ENCODE measurements around the gene PCBD1. TPM values are rescaled to one million over a fixed set of nuclear protein-coding genes. Genes with fewer than 3 reads are reported as not detected.
"Not testable (repeated sequence)": the region's sequence is repeated elsewhere in the genome, so short reads cannot be mapped to it uniquely, and the experiment has no call there.

PCBD1 gene
- polyA plus RNA-seq, 6 donors from 2014 or later = 3.7 to 13.9 (median 7.2) TPM

DNA sequence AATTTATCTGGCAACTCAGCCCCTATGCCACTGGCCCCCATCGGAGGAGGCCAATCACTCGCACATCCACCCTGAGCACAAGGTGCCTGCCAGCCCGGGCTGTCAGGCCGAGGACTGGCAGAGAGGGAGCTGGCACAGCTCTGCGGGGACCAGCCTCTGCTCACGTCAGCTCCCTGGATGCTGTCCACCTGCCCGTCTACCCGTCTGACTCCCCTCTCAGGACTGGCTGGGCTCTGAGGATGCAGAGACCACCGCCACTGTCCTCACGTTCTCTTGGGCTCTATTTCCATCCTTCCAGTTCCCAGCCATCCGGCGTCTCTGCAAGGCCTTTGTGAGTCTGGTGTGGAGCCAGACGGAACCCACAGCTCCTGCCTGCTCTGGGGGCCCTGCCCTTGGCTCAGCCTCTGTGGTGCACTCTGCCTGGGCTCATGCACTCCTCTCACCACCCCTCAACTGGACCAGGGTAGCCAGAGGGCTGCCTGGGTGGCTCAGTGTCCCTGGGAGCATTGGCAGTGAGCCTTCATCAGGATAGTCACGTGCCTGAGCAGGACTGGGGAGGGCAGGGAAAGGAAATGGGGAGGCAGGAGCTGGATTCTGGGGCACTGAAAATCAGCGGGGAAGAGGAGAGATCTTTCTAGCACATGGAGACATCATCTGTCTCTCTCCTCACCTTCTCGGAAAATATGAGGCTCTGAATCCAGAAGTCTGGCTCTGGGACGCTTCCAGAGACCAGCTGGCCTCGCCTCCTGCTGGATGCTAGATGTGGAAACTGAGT is 38.0 kb upstream of the PCBD1 start:
- peak overlapping the region in 1 of 6 donors; percentile 39 for H3K27ac Mint-ChIP-seq
- peaks cover 5 to 8% (median 6%) of the 10 kb centered on the region in 3 donors for H3K4me1 Mint-ChIP-seq
- ATAC-seq (ENCODE audit: low read depth in 2 of 2) = no peak
- no peak overlapping the region for H3K4me3 Mint-ChIP-seq
- peaks cover 2 to 39% (median 26%) of the 10 kb centered on the region in 3 donors for H3K27me3 Mint-ChIP-seq
- no peaks in the 10 kb centered on the region for H3K9me3 Mint-ChIP-seq
- H3K36me3 Mint-ChIP-seq = no peaks in the 10 kb centered on the region
- no peak for DNase-seq

DNA sequence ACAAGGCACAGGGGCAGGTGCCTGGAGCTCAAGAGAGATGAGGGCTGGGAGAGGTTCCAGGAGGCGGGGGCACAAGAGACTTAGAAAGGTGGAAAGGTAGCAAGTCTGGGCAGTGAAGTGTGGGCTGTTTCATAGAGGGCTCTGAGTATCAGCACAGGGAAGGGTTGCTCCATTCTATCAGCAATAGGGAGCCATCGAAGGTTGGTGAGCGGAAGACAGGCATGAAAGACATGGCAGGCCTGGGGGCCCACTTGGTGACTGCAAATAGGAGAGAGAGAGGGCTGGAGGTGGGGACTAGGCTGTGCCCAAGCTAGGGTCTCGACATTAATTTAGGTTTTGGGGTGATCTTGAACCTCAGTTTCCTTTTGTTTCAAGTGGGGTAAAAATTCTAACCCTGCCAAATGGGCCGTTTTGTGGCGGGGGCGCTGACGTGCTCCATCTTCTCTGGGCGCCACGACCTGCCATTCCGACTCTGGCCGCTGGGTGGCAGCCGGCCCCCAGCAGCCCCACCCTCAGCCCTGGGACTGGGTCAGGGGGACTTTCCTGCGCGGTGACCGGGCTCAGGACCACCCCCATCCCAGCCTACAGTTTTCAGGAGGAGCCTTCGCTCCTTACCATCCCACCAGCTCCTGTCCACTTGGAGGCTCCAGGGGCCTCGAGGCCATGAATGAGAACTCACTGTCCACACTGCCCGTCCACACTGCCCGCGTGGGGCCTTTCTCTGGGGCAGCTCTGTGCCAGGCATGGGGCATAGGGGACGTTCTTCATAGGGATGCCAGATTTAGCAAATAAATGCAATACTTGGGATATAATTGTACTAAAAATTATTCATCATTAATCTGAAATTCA is 37.2 kb upstream of the PCBD1 start:
- no peaks in the 10 kb centered on the region for H3K9me3 Mint-ChIP-seq
- peaks cover 5 to 8% (median 6%) of the 10 kb centered on the region in 3 donors for H3K4me1 Mint-ChIP-seq
- peak; percentile 14 for DNase-seq
- no peaks in the 10 kb centered on the region for H3K36me3 Mint-ChIP-seq
- H3K4me3 Mint-ChIP-seq = peak overlapping the region in 1 of 8 donors; percentile 3
- H3K27ac Mint-ChIP-seq = peak overlapping the region in 1 of 6 donors; percentile 57
- H3K27me3 Mint-ChIP-seq = peaks cover 5 to 47% (median 26%) of the 10 kb centered on the region in 3 donors
- peak; percentile 27 to 41 for ATAC-seq (ENCODE audit: low read depth in 2 of 2)

DNA sequence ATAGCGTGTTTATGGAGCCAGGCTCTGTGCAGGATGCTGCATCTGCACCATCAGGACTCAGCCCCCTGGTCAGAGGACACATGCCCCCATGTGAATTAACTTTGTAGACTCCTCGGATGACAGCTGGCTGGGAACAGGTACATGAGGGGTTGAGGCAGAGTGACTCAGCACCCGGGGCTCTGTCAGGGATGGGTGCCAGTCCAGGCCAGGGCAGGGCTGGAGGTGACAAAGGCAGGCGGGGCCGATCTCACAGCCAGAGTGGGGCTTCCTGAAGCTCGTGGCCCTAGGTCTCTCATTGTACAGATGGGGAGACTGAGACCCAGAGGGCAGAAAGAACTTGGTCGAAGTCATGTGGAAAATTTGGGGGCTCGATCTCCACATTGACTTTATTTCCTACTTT is 35.3 kb upstream of the PCBD1 start:
- DNase-seq (no peak), ATAC-seq (ENCODE audit: low read depth in 2 of 2) (no peak)
- Mint-ChIP-seq H3K36me3 (no peaks in the 10 kb centered on the region), H3K27me3 (peaks cover 5 to 46% (median 26%) of the 10 kb centered on the region in 3 donors), H3K27ac (peak overlapping the region in 1 of 6 donors; percentile 20), H3K4me1 (peaks cover 5 to 8% (median 6%) of the 10 kb centered on the region in 3 donors), H3K4me3 (no peak overlapping the region), H3K9me3 (no peaks in the 10 kb centered on the region)

- Mint-ChIP-seq H3K36me3 (no peaks in the 10 kb centered on the region), H3K27me3 (peaks cover 5 to 46% (median 31%) of the 10 kb centered on the region in 3 donors), H3K9me3 (no peaks in the 10 kb centered on the region), H3K27ac (no peak overlapping the region), H3K4me1 (peaks cover 5 to 9% (median 8%) of the 10 kb centered on the region in 3 donors), H3K4me3 (no peak overlapping the region)
- ATAC-seq (ENCODE audit: low read depth in 2 of 2) (no peak), DNase-seq (no peak)
Measured at GRCh38 chr10:70921285-70921684, 32.9 kb upstream of the PCBD1 start.

- ATAC-seq (ENCODE audit: low read depth in 2 of 2) (no peak), DNase-seq (no peak)
- Mint-ChIP-seq H3K27me3 (peaks cover 10 to 50% (median 31%) of the 10 kb centered on the region in 3 donors), H3K4me3 (no peak overlapping the region), H3K36me3 (no peaks in the 10 kb centered on the region), H3K9me3 (no peaks in the 10 kb centered on the region), H3K27ac (no peak overlapping the region), H3K4me1 (peaks cover 4 to 9% (median 6%) of the 10 kb centered on the region in 3 donors)
Measured at GRCh38 chr10:70920519-70920918, 32.2 kb upstream of the PCBD1 start.

DNA sequence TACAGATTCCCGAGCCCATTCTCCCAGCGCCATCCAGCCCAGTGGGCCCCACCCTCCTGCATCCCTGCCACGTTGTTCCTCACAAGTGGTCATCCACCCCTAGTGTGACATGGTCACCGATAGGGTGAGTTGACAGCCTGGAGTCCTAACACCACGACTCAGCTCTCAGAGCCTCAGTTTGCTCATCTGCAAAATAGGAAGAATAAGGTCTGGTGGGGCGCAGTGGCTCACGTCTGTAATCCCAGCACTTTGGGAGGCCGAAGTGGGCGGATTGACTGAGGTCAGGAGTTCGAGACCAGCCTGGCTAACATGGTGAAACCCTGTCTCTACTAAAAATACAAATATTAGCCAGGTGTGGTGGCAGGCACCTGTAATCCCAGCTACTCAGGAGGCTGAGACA is 31.5 kb upstream of the PCBD1 start:
- not testable (repeated sequence) for H3K27ac Mint-ChIP-seq; ATAC-seq (ENCODE audit: low read depth in 2 of 2); H3K36me3 Mint-ChIP-seq; H3K9me3 Mint-ChIP-seq; DNase-seq; H3K4me1 Mint-ChIP-seq; H3K4me3 Mint-ChIP-seq
- peaks cover 11 to 47% (median 26%) of the 10 kb centered on the region in 3 donors for H3K27me3 Mint-ChIP-seq

DNA sequence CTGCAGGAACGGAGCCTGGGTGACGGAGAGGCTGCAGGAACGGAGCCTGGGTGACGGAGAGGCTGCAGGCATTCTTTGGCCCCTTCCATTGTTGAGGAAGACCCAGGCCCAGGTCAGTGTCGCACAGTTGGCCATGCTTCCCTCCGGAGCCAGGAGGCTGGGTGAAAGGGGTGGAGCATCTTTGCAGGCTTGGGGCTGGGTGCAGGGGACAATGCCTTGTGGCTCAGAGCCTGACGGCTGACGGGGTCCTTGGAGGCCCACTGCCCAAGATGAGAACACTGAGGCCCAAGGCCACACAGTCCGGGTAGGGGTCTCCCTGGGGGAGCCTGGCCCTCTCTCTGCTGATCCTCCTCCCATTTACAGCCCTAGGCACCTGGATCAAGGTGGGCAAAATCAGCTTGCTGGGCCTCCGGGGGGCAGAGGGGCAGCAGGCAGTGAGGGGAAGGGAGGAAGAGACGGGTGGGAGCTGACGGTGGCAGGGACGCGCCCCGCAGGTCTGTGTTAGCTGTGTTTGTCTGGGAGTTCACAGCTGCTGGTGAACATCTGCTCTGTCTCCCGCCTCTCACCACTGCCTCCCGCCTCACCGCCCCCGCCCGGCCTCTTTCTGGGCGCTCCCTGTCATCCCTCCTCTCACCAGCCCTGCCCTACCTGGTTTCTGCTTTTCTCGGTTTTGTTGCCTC is 30.6 kb upstream of the PCBD1 start:
- no peaks in the 10 kb centered on the region for H3K36me3 Mint-ChIP-seq
- peaks cover 11 to 48% (median 31%) of the 10 kb centered on the region in 3 donors for H3K27me3 Mint-ChIP-seq
- H3K27ac Mint-ChIP-seq = no peak overlapping the region
- DNase-seq (no peak), ATAC-seq (ENCODE audit: low read depth in 2 of 2) (no peak)
- H3K4me1 Mint-ChIP-seq = peaks cover 0 to 4% (median 0%) of the 10 kb centered on the region in 3 donors
- no peaks in the 10 kb centered on the region for H3K9me3 Mint-ChIP-seq
- no peak overlapping the region for H3K4me3 Mint-ChIP-seq

DNA sequence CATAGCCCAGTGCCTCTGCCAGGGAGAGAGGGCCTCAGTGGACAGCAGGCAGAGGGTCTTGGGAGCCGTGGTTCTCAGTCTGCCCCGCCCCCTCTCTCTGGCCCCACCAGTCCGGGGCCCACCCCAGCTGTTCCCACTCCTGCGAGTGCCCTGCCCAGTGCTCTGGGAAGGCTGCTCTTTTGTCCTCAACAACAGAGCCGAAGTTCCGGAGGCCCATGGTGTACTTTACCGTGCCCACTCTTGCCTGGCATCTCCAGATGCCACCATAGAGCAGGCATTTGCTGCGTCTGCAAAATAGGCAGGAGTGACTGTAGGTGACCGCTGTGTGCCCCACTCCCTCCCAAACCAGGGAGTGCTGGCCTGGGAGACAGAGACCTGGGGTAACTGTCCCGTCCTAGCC is 29.3 kb upstream of the PCBD1 start:
- no peak overlapping the region for H3K4me3 Mint-ChIP-seq
- no peaks in the 10 kb centered on the region for H3K9me3 Mint-ChIP-seq
- DNase-seq (no peak), ATAC-seq (ENCODE audit: low read depth in 2 of 2) (no peak)
- no peak overlapping the region for H3K27ac Mint-ChIP-seq
- peaks cover 0 to 4% (median 0%) of the 10 kb centered on the region in 3 donors for H3K4me1 Mint-ChIP-seq
- peaks cover 11 to 54% (median 28%) of the 10 kb centered on the region in 3 donors for H3K27me3 Mint-ChIP-seq
- no peaks in the 10 kb centered on the region for H3K36me3 Mint-ChIP-seq

- DNase-seq (no peak), ATAC-seq (ENCODE audit: low read depth in 2 of 2) (no peak)
- Mint-ChIP-seq H3K9me3 (no peaks in the 10 kb centered on the region), H3K27me3 (peaks cover 11 to 56% (median 29%) of the 10 kb centered on the region in 3 donors), H3K27ac (no peak overlapping the region), H3K4me3 (peak overlapping the region in 1 of 8 donors; percentile 1), H3K4me1 (peaks cover 0 to 4% (median 0%) of the 10 kb centered on the region in 3 donors), H3K36me3 (no peaks in the 10 kb centered on the region)
Measured at GRCh38 chr10:70917226-70917625, 28.9 kb upstream of the PCBD1 start.

DNA sequence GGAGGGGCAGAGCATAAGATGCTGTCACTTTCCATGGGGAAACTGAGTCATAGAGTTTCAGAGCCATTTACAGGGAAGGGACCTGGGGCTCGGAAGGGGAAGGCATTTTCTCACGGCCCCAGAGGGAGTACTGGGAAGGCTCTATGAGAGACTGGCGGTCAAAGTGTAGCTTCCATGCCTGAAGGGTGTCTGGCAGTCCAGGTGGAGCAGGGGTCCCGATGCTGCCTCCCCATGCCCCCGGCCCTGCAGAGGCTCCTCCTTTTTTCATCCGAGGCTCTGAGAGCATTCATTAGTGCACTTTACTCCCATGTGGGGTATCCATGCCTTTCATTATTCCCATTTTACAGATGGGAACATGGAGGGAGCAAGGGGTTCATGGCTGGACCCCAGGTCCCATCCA is 27.9 kb upstream of the PCBD1 start:
- Mint-ChIP-seq H3K9me3 (peaks cover 0 to 2% (median 0%) of the 10 kb centered on the region in 7 donors), H3K36me3 (no peaks in the 10 kb centered on the region), H3K4me3 (no peak overlapping the region), H3K27ac (no peak overlapping the region), H3K27me3 (peaks cover 11 to 50% (median 27%) of the 10 kb centered on the region in 3 donors), H3K4me1 (peaks cover 0 to 4% (median 0%) of the 10 kb centered on the region in 3 donors)
- no peak for ATAC-seq (ENCODE audit: low read depth in 2 of 2)
- no peak for DNase-seq

GRCh38 chr10:70915806-70916205 is 27.4 kb upstream of the PCBD1 start:
- Mint-ChIP-seq H3K36me3 (no peaks in the 10 kb centered on the region), H3K9me3 (peaks cover 0 to 2% (median 0%) of the 10 kb centered on the region in 7 donors), H3K4me3 (no peak overlapping the region), H3K27me3 (peaks cover 7 to 45% (median 27%) of the 10 kb centered on the region in 3 donors), H3K4me1 (peaks cover 0 to 4% (median 0%) of the 10 kb centered on the region in 3 donors), H3K27ac (no peak overlapping the region)
- no peak for ATAC-seq (ENCODE audit: low read depth in 2 of 2)
- DNase-seq = no peak

- no peaks in the 10 kb centered on the region for H3K36me3 Mint-ChIP-seq
- H3K27me3 Mint-ChIP-seq = peaks cover 6 to 43% (median 27%) of the 10 kb centered on the region in 3 donors
- H3K4me1 Mint-ChIP-seq = peaks cover 0 to 4% (median 0%) of the 10 kb centered on the region in 3 donors
- no peak overlapping the region for H3K4me3 Mint-ChIP-seq
- H3K9me3 Mint-ChIP-seq = peaks cover 0 to 2% (median 0%) of the 10 kb centered on the region in 7 donors
- DNase-seq (no peak), ATAC-seq (ENCODE audit: low read depth in 2 of 2) (no peak)
- no peak overlapping the region for H3K27ac Mint-ChIP-seq
Measured at GRCh38 chr10:70915206-70915605, 26.8 kb upstream of the PCBD1 start.

- DNase-seq = no peak
- no peak overlapping the region for H3K4me3 Mint-ChIP-seq
Measured at GRCh38 chr10:70914316-70914864, 26.0 kb upstream of the PCBD1 start.

More at GRCh38 chr10:70914316-70914864, 26.0 kb upstream of the PCBD1 start:
- Mint-ChIP-seq H3K36me3 (no peaks in the 10 kb centered on the region), H3K27me3 (peaks cover 6 to 40% (median 27%) of the 10 kb centered on the region in 3 donors), H3K4me1 (peaks cover 0 to 4% (median 0%) of the 10 kb centered on the region in 3 donors), H3K9me3 (peaks cover 0 to 2% (median 0%) of the 10 kb centered on the region in 7 donors), H3K27ac (no peak overlapping the region)
- ATAC-seq (ENCODE audit: low read depth in 2 of 2) = no peak
